OCI-LY7 (cell line): Measurements from ENCODE around the gene GULP1. TPM values are rescaled to one million over a fixed set of nuclear protein-coding genes. Genes with fewer than 3 reads are reported as not detected.
"Not testable (repeated sequence)": the region's sequence is repeated elsewhere in the genome, so short reads cannot be mapped to it uniquely, and the experiment has no call there.

Experiments used
- BruUV-seq: library from RNA; stranded (reverse); fragments of 400-500 nt; replicated peaks from 2 replicates; lab custom pipeline; 2021; lab: Mats Ljungman, UMichigan
- CTCF ChIA-PET: fragments of 300-600 bp; sonication (Branson Sonifier 250); formaldehyde crosslinking; loops from one replicate; lab custom pipeline; 2022; ENCODE audit warnings: antibody characterized with exemption; ENCODE audit not compliant: unreplicated experiment; lab: Charles Lee
- POLR2A ChIA-PET: fragments of 300-600 bp; sonication (Branson Sonifier 250); formaldehyde crosslinking; loops from one replicate; lab custom pipeline; 2022; ENCODE audit warnings: antibody characterized with exemption; lab: Charles Lee
- DNase-seq: peaks from one replicate; pipeline ENCODE4 v3.0.0-alpha.2; 2015; ENCODE audit warnings: low spot score
- H2AFZ ChIP-seq: fragments of 200-600 bp; sonication (generic), shearing (Covaris generic); 2 replicates; pipeline ENCODE4 v1.6.1; 2014; ENCODE audit warnings: mild to moderate bottlenecking, antibody characterized with exemption, low read length, moderate library complexity
- H3K27ac ChIP-seq: fragments of 200-600 bp; sonication (generic); 2 replicates; pipeline ENCODE4 v1.5.1; 2014; ENCODE audit warnings: mixed run types, low read depth, mild to moderate bottlenecking, moderate library complexity, low read length, inconsistent platforms; ENCODE audit not compliant: poor library complexity, severe bottlenecking
- H3K36me3 ChIP-seq: fragments of 200-600 bp; sonication (generic); 2 replicates; pipeline ENCODE4 v1.6.1; 2014; ENCODE audit warnings: mild to moderate bottlenecking, antibody characterized with exemption, low read length, moderate library complexity, mixed read lengths; ENCODE audit not compliant: insufficient read depth
- H3K4me1 ChIP-seq: fragments of 200-600 bp; sonication (generic); 2 replicates; pipeline ENCODE4 v1.5.1; 2014; ENCODE audit warnings: mild to moderate bottlenecking, low read length; ENCODE audit not compliant: insufficient read depth, poor library complexity, severe bottlenecking
- H3K4me2 ChIP-seq: fragments of 200-600 bp; sonication (generic); 2 replicates; pipeline ENCODE4 v1.6.1; 2014; ENCODE audit warnings: mild to moderate bottlenecking, low read length
- H3K4me3 ChIP-seq: fragments of 200-600 bp; sonication (generic); 2 replicates; pipeline ENCODE4 v1.5.1; 2014; ENCODE audit warnings: mild to moderate bottlenecking, low read depth, low read length; ENCODE audit not compliant: poor library complexity, severe bottlenecking
- H3K79me2 ChIP-seq: fragments of 200-600 bp; sonication (generic); 2 replicates; pipeline ENCODE4 v1.6.1; 2016; ENCODE audit warnings: low read depth, mild to moderate bottlenecking, low read length, moderate library complexity, mixed read lengths; ENCODE audit not compliant: insufficient read depth
- H3K9me2 ChIP-seq: fragments of 200-600 bp; sonication (generic); 2 replicates; pipeline ENCODE4 v1.6.1; 2016; ENCODE audit warnings: mild to moderate bottlenecking, low read length, mixed read lengths; ENCODE audit not compliant: insufficient read depth
- H3K9me3 ChIP-seq: fragments of 200-600 bp; sonication (generic); 2 replicates; pipeline ENCODE4 v1.6.1; 2014; ENCODE audit warnings: mild to moderate bottlenecking, mixed run types, low read length, mixed read lengths
- H4K20me1 ChIP-seq: fragments of 200-600 bp; sonication (generic); 2 replicates; pipeline ENCODE4 v1.6.1; 2014; ENCODE audit warnings: mild to moderate bottlenecking, antibody characterized with exemption, low read length, moderate library complexity, mixed read lengths; ENCODE audit not compliant: insufficient read depth
- CTCF ChIP-seq: fragments of 200-600 bp; sonication (generic); conservative IDR thresholded peaks from 2 replicates; pipeline ENCODE4 v1.5.1; 2014; ENCODE audit warnings: mild to moderate bottlenecking, antibody characterized with exemption, low read length, moderate library complexity, mixed read lengths
- EZH2phosphoT487 ChIP-seq: fragments of 200-600 bp; sonication (generic); IDR thresholded peaks from 2 replicates; pipeline ENCODE4 v1.6.1; 2018; ENCODE audit warnings: low read depth, borderline replicate concordance, mild to moderate bottlenecking, mixed run types, antibody characterized with exemption, low read length, moderate library complexity, mixed read lengths
- intact Hi-C: fragments of 100-400 bp; cut with micrococcal nuclease; formaldehyde crosslinking; loops from one replicate; pipeline ENCODE4 v1.10.0; 2022; ENCODE audit not compliant: unreplicated experiment
- total RNA-seq, 2 experiments: library from RNA; depleted of rRNA in 1 of 2; stranded (reverse); fragments of >200 nt in 1 of 2; shearing (Covaris generic) in 1 of 2; gene quantifications; 2 replicates each; pipeline ENCODE4 v1.2.3, GENCODE V29; 2014 to 2022

The GULP1 gene
- total RNA-seq, 2 experiments from 2014 or later = not detected

- no peaks in the 10 kb centered on the region for H3K9me3 ChIP-seq
- no peak for DNase-seq
- H3K4me3 ChIP-seq = no peak overlapping the region
- no peak overlapping the region for H3K27ac ChIP-seq
- BruUV-seq = no TSS peak
- H4K20me1 ChIP-seq = no peaks in the 10 kb centered on the region
- ChIA-PET POLR2A (no interaction called here), CTCF (no interaction called here)
- no peaks in the 10 kb centered on the region for H3K4me1 ChIP-seq
- no peak for TF ChIP-seq EZH2phosphoT487
- TF ChIP-seq CTCF = 0 out of 2 replicates have a peak, but pooled peaks have one; percentile 29
- intact Hi-C loops = no loop called here
- H3K79me2 ChIP-seq = no peaks in the 10 kb centered on the region
- no peak overlapping the region for H2AFZ ChIP-seq
- no peak overlapping the region for H3K4me2 ChIP-seq
- H3K36me3 ChIP-seq = no peaks in the 10 kb centered on the region
- no peaks in the 10 kb centered on the region for H3K9me2 ChIP-seq
Measured at GRCh38 chr2:188456114-188456909, 164.6 kb downstream of the GULP1 start.

- intact Hi-C loops = no loop called here
- H3K9me3 ChIP-seq = no peaks in the 10 kb centered on the region
- no peaks in the 10 kb centered on the region for H3K36me3 ChIP-seq
- BruUV-seq = no TSS peak
- no peak for TF ChIP-seq CTCF
- no peak for TF ChIP-seq EZH2phosphoT487
- no peak for DNase-seq
- no peak overlapping the region for H2AFZ ChIP-seq
- no peak overlapping the region for H3K4me2 ChIP-seq
- no peaks in the 10 kb centered on the region for H3K4me1 ChIP-seq
- no peak overlapping the region for H3K27ac ChIP-seq
- CTCF ChIA-PET = no interaction called here
- no peak overlapping the region for H3K4me3 ChIP-seq
- POLR2A ChIA-PET = interaction anchor here (0.6 to 1.7 kb wide), 2 partner anchors 16 to 172 kb away, joined by 3 read pairs; no protein-coding TSS in a partner anchor
- H3K9me2 ChIP-seq = no peaks in the 10 kb centered on the region
- no peaks in the 10 kb centered on the region for H3K79me2 ChIP-seq
- no peaks in the 10 kb centered on the region for H4K20me1 ChIP-seq
Measured at GRCh38 chr2:188459061-188459460, 167.4 kb downstream of the GULP1 start.

- H2AFZ ChIP-seq, H3K27ac ChIP-seq, H4K20me1 ChIP-seq, H3K36me3 ChIP-seq, BruUV-seq, CTCF ChIA-PET, H3K4me1 ChIP-seq, H3K4me3 ChIP-seq, H3K79me2 ChIP-seq, H3K9me3 ChIP-seq, intact Hi-C loops, H3K4me2 ChIP-seq, H3K9me2 ChIP-seq, DNase-seq: not testable (repeated sequence)
- POLR2A ChIA-PET = interaction anchor here (0.6 kb wide), 1 partner anchor 491 kb away, joined by 4 read pairs; no protein-coding TSS in a partner anchor
Measured at GRCh38 chr2:188466078-188466477, 174.4 kb downstream of the GULP1 start.
